Gastrocnemius medialis (tissue), 4 donors: ENCODE results near the gene ZC3H7B. TPM values are rescaled to one million over a fixed set of nuclear protein-coding genes. Genes with fewer than 3 reads are reported as not detected.

Experiments
- ATAC-seq, 2 donors: fragments of 150-250 bp; one replicate each; pipeline ENCODE4 v1.9.1; 2016
- DNase-seq, 2 donors: peaks; one replicate each; pipeline ENCODE4 v3.0.0-alpha.2; 2019
- H3K27ac ChIP-seq, 4 donors: fragments of 200-600 bp; sonication (generic); 1 replicate in 1 of 4; 2 replicates in 3 of 4; pipeline ENCODE4 v1.5.1; 2016 to 2018; ENCODE audit warnings: mild to moderate bottlenecking in 2 of 4, moderate library complexity in 1 of 4
- H3K27me3 ChIP-seq, 3 donors: fragments of 200-600 bp; sonication (generic) in 2 of 3; 1 replicate in 1 of 3; 2 replicates in 2 of 3; pipeline versions ENCODE4 v1.5.1 to v1.6.0; 2016 to 2019; ENCODE audit warnings: mild to moderate bottlenecking in 1 of 3, moderate library complexity in 1 of 3
- H3K36me3 ChIP-seq, 2 donors: fragments of 200-600 bp; sonication (generic) in 1 of 2; one replicate each; pipeline ENCODE4 v1.5.1; 2017 to 2018
- H3K4me1 ChIP-seq, 2 donors: fragments of 200-600 bp; sonication (generic) in 1 of 2; one replicate each; pipeline ENCODE4 v1.5.1; 2016 to 2017; ENCODE audit warnings: mild to moderate bottlenecking in 2 of 2
- H3K4me3 ChIP-seq, 4 donors: fragments of 200-600 bp; sonication (generic) in 3 of 4; 1 replicate in 1 of 4; 2 replicates in 3 of 4; pipeline ENCODE4 v1.5.1; 2016 to 2019; ENCODE audit warnings: mild to moderate bottlenecking in 2 of 4
- H3K9me3 ChIP-seq, 3 donors: fragments of 200-600 bp; sonication (generic) in 2 of 3; 1 replicate in 1 of 3; 2 replicates in 2 of 3; pipeline ENCODE4 v1.5.1; 2016 to 2019
- CTCF ChIP-seq, 5 experiments: fragments of 450-650 bp in 3 of 5; fragments of 200-600 bp in 2 of 5; sonication (generic) in 2 of 5; IDR thresholded peaks in 4 of 5; conservative IDR thresholded peaks in 1 of 5; 1 replicate in 4 of 5; 2 replicates in 1 of 5; pipeline ENCODE4 v1.5.1; 2016 to 2019; ENCODE audit warnings: antibody characterized with exemption in 5 of 5, mild to moderate bottlenecking in 3 of 5, moderate library complexity in 3 of 5
- POLR2A ChIP-seq, 2 donors: fragments of 450-650 bp; IDR thresholded peaks; one replicate each; pipeline ENCODE4 v1.6.1; 2017; ENCODE audit warnings: antibody characterized with exemption in 2 of 2, mild to moderate bottlenecking in 2 of 2, moderate library complexity in 2 of 2
- in situ Hi-C, 4 donors: fragments of 200-750 bp; cut with MboI; loops; one replicate each; pipeline versions ENCODE4 v1.15.0 to v1.8.0; 2017; ENCODE audit warnings: low sequenced_read_pairs in 4 of 4
- intact Hi-C: fragments of 100-400 bp; cut with DNase I; formaldehyde crosslinking; loops from one replicate; pipeline ENCODE4 v1.15.1; 2023; ENCODE audit warnings: low total_unique reads
- total RNA-seq, 4 donors: library from RNA; depleted of rRNA; stranded (reverse); fragments of >200 nt; gene quantifications; one replicate each; pipeline versions ENCODE4 v1.1.0 to v1.2.3, GENCODE V29; 2016

ZC3H7B gene
- total RNA-seq, 4 donors from 2014 or later = 17.0 to 22.6 (median 20.5) TPM

GRCh38 chr22:41403532-41404318 is 102.4 kb downstream of the ZC3H7B start:
- Histone ChIP-seq H3K4me3 (no peak overlapping the region), H3K9me3 (no peaks in the 10 kb centered on the region), H3K4me1 (peaks cover 22 to 26% of the 10 kb centered on the region in 2 donors), H3K27ac (peak overlapping the region; percentile 78 to 88 (median 83)), H3K27me3 (no peaks in the 10 kb centered on the region), H3K36me3 (peaks cover 0 to 3% of the 10 kb centered on the region in 2 donors)
- DNase-seq = peak; percentile 96 to 99
- peak; percentile 74 to 90 for ATAC-seq
- TF ChIP-seq CTCF (IDR thresholded peaks at IDR 0.05 in 4 of 5, conservative IDR thresholded peaks at IDR 0.05 in 1 of 5) = peak; percentile 98 to 99 (median 99)
- TF ChIP-seq POLR2A (IDR thresholded peaks at IDR 0.05) = no peak
- intact Hi-C loops = loop anchor here (1.0 kb wide), 3 partner anchors 110 to 123 kb away; no protein-coding TSS in a partner anchor
- in situ Hi-C loops = loop anchor here (5.0 to 10.0 kb wide), 3 partner anchors 71 to 119 kb away; no protein-coding TSS in a partner anchor

- H3K9me3 ChIP-seq = no peaks in the 10 kb centered on the region
- intact Hi-C loops (no loop called here), in situ Hi-C loops (loop anchor here in 2 of 4 donors (5.0 to 10.0 kb wide), 2 partner anchors 37 to 69 kb away; no protein-coding TSS in a partner anchor)
- H3K4me1 ChIP-seq = peaks cover 38 to 43% of the 10 kb centered on the region in 2 donors
- no peak overlapping the region for H3K4me3 ChIP-seq
- H3K27ac ChIP-seq = peak overlapping the region in 3 of 4 donors; percentile 18 to 78 (median 37)
- no peaks in the 10 kb centered on the region for H3K36me3 ChIP-seq
- DNase-seq (no peak), ATAC-seq (no peak)
- TF ChIP-seq POLR2A (IDR thresholded peaks at IDR 0.05) (no peak), CTCF (IDR thresholded peaks at IDR 0.05 in 4 of 5, conservative IDR thresholded peaks at IDR 0.05 in 1 of 5) (no peak)
- no peaks in the 10 kb centered on the region for H3K27me3 ChIP-seq
Measured at GRCh38 chr22:41405588-41405987, 104.3 kb downstream of the ZC3H7B start.

- in situ Hi-C loops (loop anchor here in 2 of 4 donors (5.0 to 10.0 kb wide), 2 partner anchors 36 to 68 kb away; no protein-coding TSS in a partner anchor), intact Hi-C loops (no loop called here)
- ATAC-seq (no peak), DNase-seq (no peak)
- Histone ChIP-seq H3K9me3 (no peaks in the 10 kb centered on the region), H3K27ac (peak overlapping the region; percentile 97 to 100 (median 98)), H3K36me3 (no peaks in the 10 kb centered on the region), H3K27me3 (no peaks in the 10 kb centered on the region), H3K4me1 (peaks cover 46 to 51% of the 10 kb centered on the region in 2 donors), H3K4me3 (no peak overlapping the region)
- TF ChIP-seq POLR2A (IDR thresholded peaks at IDR 0.05) (no peak), CTCF (IDR thresholded peaks at IDR 0.05 in 4 of 5, conservative IDR thresholded peaks at IDR 0.05 in 1 of 5) (no peak)
Measured at GRCh38 chr22:41406410-41406809, 105.1 kb downstream of the ZC3H7B start.

- Histone ChIP-seq H3K27me3 (no peaks in the 10 kb centered on the region), H3K4me1 (peaks cover 48 to 52% of the 10 kb centered on the region in 2 donors), H3K36me3 (no peaks in the 10 kb centered on the region), H3K9me3 (no peaks in the 10 kb centered on the region), H3K4me3 (no peak overlapping the region), H3K27ac (peak overlapping the region; percentile 97 to 100 (median 98))
- ATAC-seq (no peak), DNase-seq (no peak)
- TF ChIP-seq CTCF (IDR thresholded peaks at IDR 0.05 in 4 of 5, conservative IDR thresholded peaks at IDR 0.05 in 1 of 5) (no peak), POLR2A (IDR thresholded peaks at IDR 0.05) (no peak)
- in situ Hi-C loops = loop anchor here in 2 of 4 donors (5.0 to 10.0 kb wide), 2 partner anchors 35 to 67 kb away; no protein-coding TSS in a partner anchor
- intact Hi-C loops = no loop called here
Measured at GRCh38 chr22:41407433-41407832, 106.1 kb downstream of the ZC3H7B start.
